Measurements from ENCODE around the gene ADAMTS6.

The ADAMTS6 gene

DNA sequence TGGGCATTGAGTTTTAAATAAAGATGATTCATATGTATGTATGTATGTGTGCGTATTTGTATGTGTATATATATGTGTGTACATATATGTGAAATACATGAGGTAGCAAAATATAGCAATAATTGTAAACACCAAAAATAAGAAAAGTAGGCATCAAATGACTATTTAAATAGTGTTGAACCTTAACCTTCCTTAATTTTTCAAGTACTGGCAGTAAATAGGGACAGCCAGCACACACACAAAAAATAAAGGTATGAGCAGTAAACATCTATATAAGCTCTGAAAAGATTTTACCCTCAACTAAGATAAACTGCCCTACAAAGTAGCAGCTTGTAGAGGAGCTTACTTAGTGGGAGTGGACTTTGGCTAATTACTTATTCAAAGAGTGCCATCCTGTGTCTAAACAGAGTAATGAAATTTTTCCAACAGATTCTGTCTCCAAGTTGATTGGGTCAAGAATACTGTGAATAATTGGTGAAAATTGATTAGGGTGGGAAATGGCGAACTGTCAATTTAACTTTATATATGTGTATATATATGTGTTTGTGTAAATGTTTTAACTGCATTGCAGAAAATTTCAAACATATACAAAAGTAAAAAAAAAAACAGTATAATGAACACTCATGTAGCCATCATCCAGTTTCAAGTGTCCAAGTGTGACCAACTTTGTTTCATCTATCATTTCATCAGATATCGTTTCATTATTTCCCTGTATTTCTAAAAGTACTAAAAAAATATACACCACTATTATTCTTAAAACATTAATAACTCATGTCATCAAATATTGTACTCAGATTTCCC is 2.0 kb upstream of the ADAMTS6 start:
- FAIRE-seq (no peak), DNase-seq (ENCODE audit: insufficient read length, low spot score) (no peak)
- TF ChIP-seq POU2F2 (IDR thresholded peaks at IDR 0.05; ENCODE audit: low read depth, low read length): no peak
- TF ChIP-seq TAF1 (IDR thresholded peaks at IDR 0.05; ENCODE audit: low read depth, low read length): no peak
- TF ChIP-seq POLR2AphosphoS5 (IDR thresholded peaks at IDR 0.05; ENCODE audit: low read depth, low read length): no peak
- TF ChIP-seq SPI1 (IDR thresholded peaks at IDR 0.05; ENCODE audit: low read depth, low read length): no peak
- TF ChIP-seq PAX5 (IDR thresholded peaks at IDR 0.05; ENCODE audit: insufficient read depth, low read length, severe bottlenecking): no peak
- TF ChIP-seq POLR2A (IDR thresholded peaks at IDR 0.05; ENCODE audit: low read depth, low read length): no peak

DNA sequence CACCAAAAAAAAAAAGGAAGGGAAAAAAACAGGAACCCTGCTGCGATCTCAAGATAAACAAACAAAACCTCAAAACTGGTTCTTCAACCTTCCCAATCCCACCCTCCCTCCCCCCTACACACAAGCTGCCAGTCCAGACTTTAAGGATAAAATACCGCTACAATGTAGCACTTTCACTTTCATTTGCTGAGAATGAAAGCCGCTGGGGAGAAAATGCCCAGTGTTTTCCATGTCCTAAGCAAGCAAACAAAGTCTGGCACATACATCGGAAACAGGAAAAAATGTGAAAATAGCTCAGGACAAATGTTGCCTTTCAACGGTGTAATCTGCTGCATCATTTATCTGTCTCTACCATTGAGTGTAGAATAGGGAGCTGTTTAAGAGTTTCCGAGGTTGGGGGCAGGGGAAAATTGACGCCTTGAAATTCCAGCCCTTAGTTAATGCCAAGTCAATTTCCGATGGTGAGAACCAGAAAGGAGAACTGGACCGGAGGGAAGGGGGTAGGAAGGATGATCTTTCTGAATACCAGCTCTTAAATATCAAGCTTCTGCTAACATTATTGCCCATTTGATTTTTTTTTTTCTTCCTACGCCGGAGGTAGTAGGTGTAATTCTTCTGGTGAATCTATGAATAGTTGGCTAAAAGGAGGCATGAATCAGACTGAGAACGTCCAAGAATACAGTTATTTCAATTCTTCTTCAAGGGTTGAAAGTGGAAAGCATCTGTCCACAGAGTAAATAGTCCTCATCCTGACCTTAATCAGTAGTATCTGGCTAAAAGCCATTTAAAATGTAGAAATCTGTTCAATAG is 1.2 kb upstream of the ADAMTS6 start:
- FAIRE-seq (peak; percentile 16), DNase-seq (ENCODE audit: insufficient read length, low spot score) (no peak)
- TF ChIP-seq POU2F2 (IDR thresholded peaks at IDR 0.05; ENCODE audit: low read depth, low read length) (no peak), TAF1 (IDR thresholded peaks at IDR 0.05; ENCODE audit: low read depth, low read length) (no peak), POLR2A (IDR thresholded peaks at IDR 0.05; ENCODE audit: low read depth, low read length) (no peak), PAX5 (IDR thresholded peaks at IDR 0.05; ENCODE audit: insufficient read depth, low read length, severe bottlenecking) (no peak), POLR2AphosphoS5 (IDR thresholded peaks at IDR 0.05; ENCODE audit: low read depth, low read length) (no peak), SPI1 (IDR thresholded peaks at IDR 0.05; ENCODE audit: low read depth, low read length) (no peak)

DNA sequence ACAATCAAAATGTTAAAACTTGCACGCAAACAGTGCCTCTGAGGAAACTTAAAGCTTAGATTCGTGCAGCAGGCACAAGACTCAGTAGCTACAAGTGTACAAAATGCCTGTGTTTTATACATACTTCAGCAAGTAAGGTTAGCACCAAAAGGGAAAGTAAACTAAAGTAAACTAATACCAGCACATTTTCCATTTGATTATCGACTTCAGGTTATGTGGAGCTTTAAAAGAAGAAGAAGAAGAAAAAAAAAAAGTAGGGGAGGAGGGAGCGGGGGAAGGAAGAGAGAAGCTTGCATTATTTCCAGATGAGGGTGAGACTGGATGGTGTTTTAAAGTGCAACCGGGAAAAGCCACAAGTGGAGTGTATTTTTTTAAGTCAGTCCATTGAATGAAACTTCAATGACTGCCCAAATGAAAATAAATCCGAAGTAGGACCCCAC is 596 bp upstream of the ADAMTS6 start:
- no peak for DNase-seq (ENCODE audit: insufficient read length, low spot score)
- TF ChIP-seq TAF1 (IDR thresholded peaks at IDR 0.05; ENCODE audit: low read depth, low read length) (no peak), POLR2A (IDR thresholded peaks at IDR 0.05; ENCODE audit: low read depth, low read length) (no peak), PAX5 (IDR thresholded peaks at IDR 0.05; ENCODE audit: insufficient read depth, low read length, severe bottlenecking) (no peak), POU2F2 (IDR thresholded peaks at IDR 0.05; ENCODE audit: low read depth, low read length) (no peak), POLR2AphosphoS5 (IDR thresholded peaks at IDR 0.05; ENCODE audit: low read depth, low read length) (no peak), SPI1 (IDR thresholded peaks at IDR 0.05; ENCODE audit: low read depth, low read length) (no peak)
- FAIRE-seq: peak; percentile 64

DNA sequence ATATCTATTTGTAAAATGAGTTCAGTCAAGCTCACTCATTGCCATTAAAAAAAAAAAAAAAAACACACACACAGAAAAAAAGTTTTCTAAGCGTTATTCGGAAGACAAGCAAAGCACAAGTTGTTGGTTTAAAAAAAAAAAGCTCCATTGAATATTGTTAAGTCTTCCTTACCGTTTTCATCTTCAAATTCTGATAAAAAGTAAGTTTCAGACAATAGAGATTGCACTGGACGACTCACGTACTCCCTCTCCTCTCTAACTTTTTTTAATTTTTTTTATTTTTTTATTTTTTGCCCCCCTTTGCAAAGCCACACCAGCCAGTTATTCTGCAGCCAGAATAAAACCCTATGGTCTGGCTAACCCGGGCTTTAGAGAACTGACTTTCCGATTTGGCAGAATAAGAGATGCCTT is 544 bp downstream of the ADAMTS6 start:
- TF ChIP-seq POLR2AphosphoS5 (IDR thresholded peaks at IDR 0.05; ENCODE audit: low read depth, low read length): no peak
- DNase-seq (ENCODE audit: insufficient read length, low spot score) (no peak), FAIRE-seq (no peak)

DNA sequence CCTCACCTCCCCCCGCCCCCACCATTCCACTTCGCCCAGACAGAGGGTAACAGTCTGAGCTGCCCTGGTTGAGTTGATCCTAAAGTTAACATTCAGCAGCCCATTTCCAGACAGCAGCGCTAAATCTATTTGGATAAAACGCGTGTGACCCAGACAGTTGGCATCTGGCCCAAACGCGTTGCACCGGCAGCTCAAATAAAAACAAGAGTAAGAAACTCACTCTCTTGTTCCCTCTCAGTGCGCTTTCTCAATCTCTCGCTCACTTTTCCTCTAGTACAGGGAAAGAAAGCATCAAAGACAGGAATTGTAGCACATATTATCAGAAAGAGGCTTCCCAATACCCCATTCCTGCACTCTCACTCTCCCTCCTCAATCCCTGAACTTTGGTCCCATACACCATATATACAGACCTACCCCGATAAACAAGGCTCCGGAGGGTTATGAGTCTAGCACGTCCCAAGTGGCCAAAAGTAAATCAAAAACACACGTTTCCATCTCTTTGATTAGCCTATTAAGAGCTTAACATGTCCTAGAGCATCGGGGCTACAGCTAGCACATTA is 1.3 kb downstream of the ADAMTS6 start:
- DNase-seq (ENCODE audit: insufficient read length, low spot score) (no peak), FAIRE-seq (peak; percentile 85)
- TF ChIP-seq POU2F2 (IDR thresholded peaks at IDR 0.05; ENCODE audit: low read depth, low read length): no peak
- TF ChIP-seq PAX5 (IDR thresholded peaks at IDR 0.05; ENCODE audit: insufficient read depth, low read length, severe bottlenecking): no peak
- TF ChIP-seq TAF1 (IDR thresholded peaks at IDR 0.05; ENCODE audit: low read depth, low read length): no peak
- TF ChIP-seq SPI1 (IDR thresholded peaks at IDR 0.05; ENCODE audit: low read depth, low read length): no peak
- no peak for TF ChIP-seq POLR2A (IDR thresholded peaks at IDR 0.05; ENCODE audit: low read depth, low read length)
- TF ChIP-seq POLR2AphosphoS5 (IDR thresholded peaks at IDR 0.05; ENCODE audit: low read depth, low read length): no peak

DNA sequence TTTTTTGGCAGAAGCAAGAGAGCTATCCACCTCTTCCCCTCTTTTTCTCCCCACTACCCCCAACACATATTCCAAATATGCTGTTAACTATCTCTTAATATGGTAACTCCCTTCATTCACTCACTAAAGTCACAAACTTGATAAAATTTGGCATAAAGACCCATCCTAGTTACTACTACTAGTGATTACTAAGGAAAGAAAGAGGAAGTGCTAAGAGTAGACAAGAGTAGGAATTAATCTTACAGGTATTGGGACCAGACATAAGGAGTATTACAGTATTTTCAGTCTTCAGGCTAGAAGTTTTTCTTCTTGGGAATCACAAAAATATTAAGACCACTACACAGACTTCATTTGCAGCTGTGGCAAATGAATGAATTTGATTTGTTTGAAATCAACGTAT is 2.2 kb downstream of the ADAMTS6 start:
- TF ChIP-seq SPI1 (IDR thresholded peaks at IDR 0.05; ENCODE audit: low read depth, low read length) (peak; percentile 86), POLR2AphosphoS5 (IDR thresholded peaks at IDR 0.05; ENCODE audit: low read depth, low read length) (no peak)
- DNase-seq (ENCODE audit: insufficient read length, low spot score): no peak
- no peak for FAIRE-seq

DNA sequence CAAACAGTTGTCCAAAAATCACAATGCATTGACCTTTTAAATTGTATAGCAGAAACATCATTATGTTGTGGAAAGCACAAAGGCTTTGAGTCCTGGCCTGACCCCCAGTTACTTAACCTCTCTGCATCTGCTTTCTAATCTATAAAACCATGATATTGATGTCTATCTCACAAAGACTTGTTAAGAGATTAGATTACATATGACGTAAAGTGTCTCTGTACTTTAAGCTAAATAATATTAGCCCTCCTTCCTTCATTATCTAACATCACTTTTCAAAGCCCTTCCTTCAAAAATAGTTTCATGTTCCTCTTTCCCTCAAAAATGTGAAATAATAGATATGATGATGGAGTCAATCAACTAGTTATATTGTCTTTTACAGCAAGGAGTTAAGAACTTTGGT is 3.4 kb downstream of the ADAMTS6 start:
- DNase-seq (ENCODE audit: insufficient read length, low spot score) (no peak), FAIRE-seq (no peak)
- TF ChIP-seq TAF1 (IDR thresholded peaks at IDR 0.05; ENCODE audit: low read depth, low read length) (no peak), POLR2AphosphoS5 (IDR thresholded peaks at IDR 0.05; ENCODE audit: low read depth, low read length) (no peak), SPI1 (IDR thresholded peaks at IDR 0.05; ENCODE audit: low read depth, low read length) (no peak), POU2F2 (IDR thresholded peaks at IDR 0.05; ENCODE audit: low read depth, low read length) (no peak), POLR2A (IDR thresholded peaks at IDR 0.05; ENCODE audit: low read depth, low read length) (no peak), PAX5 (IDR thresholded peaks at IDR 0.05; ENCODE audit: insufficient read depth, low read length, severe bottlenecking) (no peak)

DNA sequence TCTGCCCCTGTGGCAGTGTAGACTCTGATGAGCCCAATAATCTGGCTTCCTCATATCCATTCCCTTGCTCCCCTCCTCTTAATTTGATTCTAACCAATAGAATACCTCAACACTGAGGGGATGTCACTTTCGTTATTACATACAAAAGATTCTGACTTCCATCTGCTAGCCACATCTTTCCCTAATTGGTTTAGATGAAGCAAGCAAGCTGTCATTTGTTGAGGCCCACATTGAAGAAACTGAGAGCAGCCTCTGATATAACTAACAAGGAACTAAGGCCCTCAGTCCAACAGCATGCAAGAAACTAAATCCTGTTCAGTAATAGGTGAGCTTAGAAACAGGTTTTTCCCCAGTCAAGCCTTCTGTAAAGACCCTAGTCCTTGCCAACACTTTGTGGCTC is 5.8 kb downstream of the ADAMTS6 start:
- DNase-seq (ENCODE audit: insufficient read length, low spot score) (no peak), FAIRE-seq (no peak)
- TF ChIP-seq PAX5 (IDR thresholded peaks at IDR 0.05; ENCODE audit: insufficient read depth, low read length, severe bottlenecking): no peak

DNA sequence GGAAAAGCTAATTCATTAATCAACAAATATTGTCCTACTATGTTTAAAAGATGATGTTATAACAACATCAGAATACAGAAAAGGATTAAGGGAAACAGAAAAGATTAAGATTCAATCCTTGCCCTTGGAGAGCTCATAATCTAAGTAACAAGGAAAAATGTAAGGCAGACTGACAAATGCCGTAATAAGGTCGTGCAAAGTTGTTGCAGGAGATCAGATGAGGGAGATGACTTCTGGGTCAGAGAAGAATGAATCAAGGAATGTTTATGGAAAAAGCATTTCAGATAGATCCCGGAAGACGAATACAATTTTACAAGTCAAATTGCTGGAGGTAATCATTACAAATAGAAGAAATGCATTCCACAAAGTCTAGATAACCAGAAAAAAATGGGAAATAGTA is 6.4 kb downstream of the ADAMTS6 start:
- DNase-seq (ENCODE audit: insufficient read length, low spot score): no peak
- TF ChIP-seq TAF1 (IDR thresholded peaks at IDR 0.05; ENCODE audit: low read depth, low read length): no peak
- no peak for TF ChIP-seq POU2F2 (IDR thresholded peaks at IDR 0.05; ENCODE audit: low read depth, low read length)
- TF ChIP-seq POLR2A (IDR thresholded peaks at IDR 0.05; ENCODE audit: low read depth, low read length): no peak
- no peak for TF ChIP-seq PAX5 (IDR thresholded peaks at IDR 0.05; ENCODE audit: insufficient read depth, low read length, severe bottlenecking)
- TF ChIP-seq POLR2AphosphoS5 (IDR thresholded peaks at IDR 0.05; ENCODE audit: low read depth, low read length): no peak
- no peak for TF ChIP-seq SPI1 (IDR thresholded peaks at IDR 0.05; ENCODE audit: low read depth, low read length)
- FAIRE-seq: no peak

Data from GM12891 (cell line).